Stomach smooth muscle (tissue), 2 donors: ENCODE results near the gene HCFC1.
"Not testable (repeated sequence)": the region's sequence is repeated elsewhere in the genome, so short reads cannot be mapped to it uniquely, and the experiment has no call there.

Experiments
- H3K27ac ChIP-seq: one replicate; pipeline ENCODE4 v1.7.0; 2013; ENCODE audit warnings: mild to moderate bottlenecking, low read length, inconsistent platforms
- H3K27me3 ChIP-seq, 2 donors: one replicate each; pipeline ENCODE4 v1.7.0; 2013; ENCODE audit warnings: low read length in 2 of 2; ENCODE audit not compliant: insufficient read depth in 2 of 2, control insufficient read depth in 1 of 2
- H3K36me3 ChIP-seq, 2 donors: one replicate each; pipeline ENCODE4 v1.7.0; 2013; ENCODE audit warnings: low read length in 2 of 2; ENCODE audit not compliant: control insufficient read depth in 2 of 2, insufficient read depth in 2 of 2
- H3K4me1 ChIP-seq: one replicate; pipeline ENCODE4 v1.7.0; 2013; ENCODE audit warnings: low read length; ENCODE audit not compliant: control insufficient read depth, insufficient read depth
- H3K4me3 ChIP-seq, 2 donors: one replicate each; pipeline ENCODE4 v1.7.0; 2013; ENCODE audit warnings: low read length in 2 of 2
- H3K9ac ChIP-seq, 2 donors: one replicate each; pipeline ENCODE4 v1.7.0; 2013; ENCODE audit warnings: low read length in 2 of 2, mild to moderate bottlenecking in 1 of 2
- H3K9me3 ChIP-seq, 2 donors: one replicate each; pipeline ENCODE4 v1.7.0; 2013; ENCODE audit warnings: low read length in 2 of 2; ENCODE audit not compliant: control insufficient read depth in 2 of 2
- donor health status: healthy.
- donor health status: Pancreatic carcinoma.

The HCFC1 gene

DNA sequence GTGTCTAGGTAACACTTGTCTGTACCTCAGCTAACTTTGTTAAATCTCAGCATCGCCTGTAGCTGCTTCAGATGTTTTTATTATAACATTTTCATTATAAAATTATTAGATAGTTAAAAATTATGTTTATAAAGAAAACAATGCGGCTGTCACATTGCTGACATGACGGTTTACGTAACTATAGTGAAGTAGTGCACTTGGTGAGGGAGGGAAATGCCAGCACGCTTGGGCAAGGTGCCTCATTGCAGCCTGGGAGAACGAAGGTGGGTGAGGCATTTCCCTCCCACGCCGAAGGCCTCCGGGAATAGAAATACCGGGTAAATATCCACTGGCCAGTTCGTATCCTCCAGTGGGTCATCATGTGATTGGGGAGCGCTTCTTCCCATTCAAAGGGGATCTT lies 16.9 kb upstream of the HCFC1 start:
- Histone ChIP-seq H3K4me1 (peaks cover 5% of the 10 kb centered on the region), H3K27ac (no peak overlapping the region), H3K9me3 (no peaks in the 10 kb centered on the region), H3K36me3 (no peaks in the 10 kb centered on the region), H3K9ac (no peak overlapping the region), H3K27me3 (peaks cover 0 to 8% of the 10 kb centered on the region in 2 donors), H3K4me3 (no peak overlapping the region)

DNA sequence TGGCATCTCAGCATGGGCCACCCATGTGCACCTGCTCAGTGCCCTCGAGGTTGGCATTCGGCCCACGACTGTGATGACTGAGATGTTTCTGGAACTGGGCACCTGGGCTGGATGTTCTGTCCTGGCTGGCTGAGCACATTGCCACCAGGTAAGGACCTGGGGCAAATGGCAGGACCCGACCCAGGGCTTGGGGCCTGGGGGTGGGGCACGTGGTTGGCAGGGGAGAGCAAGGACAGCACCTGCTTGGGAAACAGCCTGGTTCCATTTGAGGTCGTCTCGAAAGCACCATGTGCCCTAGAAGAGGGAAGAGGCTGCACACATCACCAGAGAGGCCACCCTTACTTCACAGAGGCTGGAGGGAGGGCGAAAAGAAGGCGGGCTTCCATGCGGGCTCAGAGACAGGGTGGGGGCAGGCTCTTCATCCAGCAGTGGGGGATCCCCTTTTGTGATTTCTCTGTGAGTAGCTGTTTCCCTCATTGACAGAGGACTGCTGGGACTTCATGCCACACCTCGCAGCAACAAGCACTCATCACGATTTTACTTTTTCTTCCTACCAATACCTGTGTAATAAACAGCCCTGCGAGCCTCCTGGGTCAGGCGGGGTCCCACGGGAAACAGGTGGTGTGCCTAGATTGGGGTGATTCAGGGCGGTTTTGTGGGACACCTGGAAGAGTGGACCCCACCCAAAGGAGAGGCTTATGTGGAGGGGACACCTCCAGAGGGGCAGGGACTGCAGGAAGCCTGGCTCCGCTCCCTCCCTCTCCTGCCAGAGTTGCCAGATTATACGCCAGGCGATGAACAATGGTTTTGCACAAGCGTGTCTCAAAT lies 12.9 kb upstream of the HCFC1 start:
- H3K27ac ChIP-seq: no peak overlapping the region
- peak overlapping the region in 1 of 2 donors; percentile 45 for H3K9ac ChIP-seq
- no peaks in the 10 kb centered on the region for H3K9me3 ChIP-seq
- peaks cover 5% of the 10 kb centered on the region for H3K4me1 ChIP-seq
- H3K4me3 ChIP-seq: no peak overlapping the region
- peaks cover 0 to 6% of the 10 kb centered on the region in 2 donors for H3K27me3 ChIP-seq
- H3K36me3 ChIP-seq: no peaks in the 10 kb centered on the region

DNA sequence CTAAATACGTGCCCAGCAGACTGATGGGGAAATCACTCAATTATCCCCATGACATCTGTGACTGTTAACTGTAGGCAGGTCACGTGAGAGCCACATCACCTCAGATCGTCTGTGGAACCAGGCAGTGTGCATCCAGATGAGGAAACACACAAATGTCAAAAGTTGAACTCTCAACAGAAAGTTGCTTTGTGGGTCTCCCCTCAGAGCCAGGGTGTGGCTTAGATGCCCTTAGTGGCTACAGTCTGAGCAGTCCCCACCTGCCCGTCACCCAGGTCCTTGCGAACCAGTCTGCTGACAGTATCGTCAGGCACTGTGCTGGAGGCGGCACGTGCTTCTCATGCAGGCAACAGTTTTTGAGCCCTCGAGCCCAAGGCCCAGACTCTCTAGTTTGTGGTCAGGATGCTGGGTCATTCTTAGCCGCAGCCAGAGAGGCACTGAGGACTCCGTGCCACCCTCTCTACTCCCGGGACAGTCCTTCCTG lies 11.7 kb upstream of the HCFC1 start:
- Histone ChIP-seq H3K27me3 (peaks cover 0 to 6% of the 10 kb centered on the region in 2 donors), H3K4me3 (no peak overlapping the region), H3K9me3 (no peaks in the 10 kb centered on the region), H3K9ac (no peak overlapping the region), H3K27ac (no peak overlapping the region), H3K36me3 (no peaks in the 10 kb centered on the region), H3K4me1 (peaks cover 5% of the 10 kb centered on the region)

DNA sequence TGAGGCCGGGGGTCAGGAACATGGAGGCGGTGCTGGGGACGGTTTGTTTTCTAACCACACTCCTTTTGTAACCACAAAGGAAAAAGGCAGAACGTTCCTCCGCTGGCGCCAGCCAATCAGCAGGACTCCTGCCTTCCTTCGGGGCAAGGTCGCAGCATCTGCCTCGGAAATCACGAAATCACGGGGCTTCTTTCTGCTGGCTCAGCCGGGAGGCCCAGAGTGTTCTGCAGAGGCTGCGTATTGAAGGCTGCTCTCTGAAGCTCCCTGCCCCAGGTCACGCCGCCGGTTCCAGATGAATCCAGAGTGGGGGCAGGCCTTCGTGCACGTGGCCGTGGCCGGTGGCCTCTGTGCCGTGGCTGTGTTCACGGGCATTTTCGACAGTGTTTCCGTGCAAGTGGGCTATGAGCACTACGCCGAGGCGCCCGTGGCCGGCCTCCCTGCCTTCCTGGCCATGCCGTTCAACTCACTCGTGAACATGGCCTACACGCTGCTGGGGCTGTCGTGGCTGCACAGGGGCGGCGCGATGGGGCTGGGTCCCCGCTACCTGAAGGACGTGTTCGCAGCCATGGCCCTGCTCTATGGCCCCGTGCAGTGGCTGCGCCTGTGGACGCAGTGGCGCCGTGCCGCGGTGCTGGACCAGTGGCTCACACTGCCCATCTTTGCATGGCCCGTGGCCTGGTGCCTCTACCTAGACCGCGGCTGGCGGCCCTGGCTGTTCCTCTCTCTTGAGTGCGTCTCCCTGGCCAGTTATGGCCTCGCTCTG lies 10.3 kb upstream of the HCFC1 start:
- Histone ChIP-seq H3K36me3 (no peaks in the 10 kb centered on the region), H3K4me3 (no peak overlapping the region), H3K4me1 (peaks cover 5% of the 10 kb centered on the region), H3K27ac (no peak overlapping the region), H3K9me3 (no peaks in the 10 kb centered on the region), H3K9ac (no peak overlapping the region), H3K27me3 (peaks cover 0 to 6% of the 10 kb centered on the region in 2 donors)

DNA sequence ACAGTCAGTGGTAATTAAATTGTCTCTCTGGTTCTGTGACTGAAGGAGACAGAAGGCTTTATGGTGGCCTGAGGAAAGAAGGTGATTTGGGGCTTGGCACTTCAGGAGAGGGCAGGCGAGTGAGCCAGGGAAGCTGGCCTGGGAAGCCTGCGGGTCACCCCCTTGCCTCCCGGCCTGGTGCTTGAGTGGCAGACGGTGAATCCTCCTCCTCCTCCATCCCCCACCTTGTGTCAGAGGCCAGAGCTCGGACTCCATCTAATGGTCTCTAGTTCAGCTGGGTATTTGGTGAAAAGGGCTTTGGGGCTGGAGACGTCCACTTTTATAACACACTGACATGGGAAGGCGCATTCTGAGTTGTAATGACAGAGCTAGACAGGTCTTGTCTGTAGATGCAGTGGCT lies 9.6 kb upstream of the HCFC1 start:
- Histone ChIP-seq H3K27ac (no peak overlapping the region), H3K27me3 (peaks cover 0 to 6% of the 10 kb centered on the region in 2 donors), H3K9me3 (no peaks in the 10 kb centered on the region), H3K4me1 (peaks cover 5% of the 10 kb centered on the region), H3K36me3 (no peaks in the 10 kb centered on the region), H3K9ac (no peak overlapping the region), H3K4me3 (no peak overlapping the region)

DNA sequence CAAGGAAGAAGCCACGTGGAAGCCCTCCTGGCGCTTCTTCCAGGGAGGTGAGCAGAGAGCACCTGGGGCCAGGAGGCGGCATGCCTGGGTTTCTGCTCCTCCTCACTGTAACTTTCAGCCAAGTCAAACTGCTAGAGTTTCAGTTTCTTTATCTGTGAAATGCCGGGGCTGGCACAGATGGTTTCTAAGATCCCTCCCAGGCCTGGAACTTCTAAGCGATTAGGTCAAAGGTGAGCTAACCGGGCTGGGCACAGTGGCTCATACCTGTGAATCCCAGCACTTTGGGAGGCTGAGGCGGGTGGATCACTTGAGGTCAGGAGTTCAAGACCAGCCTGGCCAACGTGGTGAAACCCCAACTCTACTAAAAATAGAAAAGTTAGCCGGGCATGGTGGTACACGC lies 8.8 kb upstream of the HCFC1 start:
- H3K4me1 ChIP-seq, H3K4me3 ChIP-seq, H3K27ac ChIP-seq, H3K9ac ChIP-seq, H3K9me3 ChIP-seq, H3K27me3 ChIP-seq, H3K36me3 ChIP-seq: not testable (repeated sequence)

DNA sequence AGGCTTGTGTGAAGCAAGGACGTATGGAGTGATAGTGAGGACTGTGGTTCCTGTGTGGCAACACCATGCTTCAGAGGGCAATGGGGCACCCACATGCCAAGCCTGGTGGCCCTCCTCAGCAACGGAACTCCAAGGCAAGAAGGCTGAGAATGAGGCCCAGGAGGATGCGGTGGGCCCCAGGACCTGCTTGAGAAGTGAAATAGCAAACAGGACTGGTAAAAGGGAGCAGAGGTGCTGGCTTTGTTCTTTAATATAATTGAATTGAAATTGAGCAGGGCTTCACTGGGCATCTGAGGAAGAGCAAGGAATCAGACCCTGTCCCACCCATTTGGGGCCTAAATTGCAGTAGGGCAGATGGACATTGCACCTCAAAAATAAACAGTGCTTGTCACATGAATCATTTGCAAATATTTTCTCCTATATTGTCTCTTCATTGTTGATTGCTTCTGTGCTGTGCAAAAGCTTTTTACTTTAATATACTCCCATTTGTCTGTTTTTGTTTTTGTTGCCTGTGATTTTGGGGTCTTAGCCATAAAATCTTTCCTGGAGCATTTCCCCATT lies 3.2 kb upstream of the HCFC1 start:
- Histone ChIP-seq H3K27ac (peak overlapping the region; percentile 80), H3K4me3 (no peak overlapping the region), H3K36me3 (no peaks in the 10 kb centered on the region), H3K27me3 (peaks cover 0 to 3% of the 10 kb centered on the region in 2 donors), H3K4me1 (peaks cover 18% of the 10 kb centered on the region), H3K9me3 (no peaks in the 10 kb centered on the region), H3K9ac (no peak overlapping the region)

DNA sequence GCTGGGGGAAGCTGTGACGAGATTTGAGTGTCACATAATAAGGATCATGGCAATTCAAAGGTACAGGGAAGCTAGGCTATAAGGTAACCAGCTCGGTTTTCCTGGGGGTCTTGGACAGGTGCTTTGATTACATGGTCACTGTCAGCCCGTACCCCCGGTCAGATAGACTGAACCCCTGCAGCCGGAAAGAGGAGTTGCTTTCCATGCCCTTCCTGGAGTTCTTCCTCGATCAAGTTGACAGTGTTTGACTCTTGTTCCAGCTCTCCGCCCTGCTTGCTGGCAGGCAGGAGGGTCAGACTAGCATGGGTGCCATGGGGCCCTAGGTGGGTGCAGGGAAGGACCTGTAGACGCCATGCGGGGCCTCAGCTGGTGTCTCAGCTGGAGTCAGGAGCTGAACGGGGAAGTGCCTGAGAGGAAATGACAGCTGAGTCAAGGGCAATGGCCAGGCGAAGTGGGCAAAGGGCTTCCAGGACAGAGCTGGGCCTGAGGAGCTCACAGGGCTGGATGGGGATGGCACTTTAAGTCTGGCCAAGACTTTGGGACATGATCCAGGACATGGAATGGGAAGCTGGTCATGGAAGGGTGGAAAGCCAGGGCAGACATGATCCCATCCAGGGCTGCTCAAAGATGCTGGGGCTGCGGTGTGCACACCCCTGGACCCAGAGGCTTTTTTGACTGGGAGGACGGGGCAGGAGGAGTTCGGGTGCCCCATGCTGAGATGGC lies 2.5 kb upstream of the HCFC1 start:
- H3K4me1 ChIP-seq: peaks cover 23% of the 10 kb centered on the region
- H3K9ac ChIP-seq: peak overlapping the region; percentile 60 to 76
- no peaks in the 10 kb centered on the region for H3K9me3 ChIP-seq
- H3K36me3 ChIP-seq: no peaks in the 10 kb centered on the region
- H3K27ac ChIP-seq: peak overlapping the region; percentile 80
- peak overlapping the region in 1 of 2 donors; percentile 96 for H3K4me3 ChIP-seq
- peaks cover 0 to 3% of the 10 kb centered on the region in 2 donors for H3K27me3 ChIP-seq

DNA sequence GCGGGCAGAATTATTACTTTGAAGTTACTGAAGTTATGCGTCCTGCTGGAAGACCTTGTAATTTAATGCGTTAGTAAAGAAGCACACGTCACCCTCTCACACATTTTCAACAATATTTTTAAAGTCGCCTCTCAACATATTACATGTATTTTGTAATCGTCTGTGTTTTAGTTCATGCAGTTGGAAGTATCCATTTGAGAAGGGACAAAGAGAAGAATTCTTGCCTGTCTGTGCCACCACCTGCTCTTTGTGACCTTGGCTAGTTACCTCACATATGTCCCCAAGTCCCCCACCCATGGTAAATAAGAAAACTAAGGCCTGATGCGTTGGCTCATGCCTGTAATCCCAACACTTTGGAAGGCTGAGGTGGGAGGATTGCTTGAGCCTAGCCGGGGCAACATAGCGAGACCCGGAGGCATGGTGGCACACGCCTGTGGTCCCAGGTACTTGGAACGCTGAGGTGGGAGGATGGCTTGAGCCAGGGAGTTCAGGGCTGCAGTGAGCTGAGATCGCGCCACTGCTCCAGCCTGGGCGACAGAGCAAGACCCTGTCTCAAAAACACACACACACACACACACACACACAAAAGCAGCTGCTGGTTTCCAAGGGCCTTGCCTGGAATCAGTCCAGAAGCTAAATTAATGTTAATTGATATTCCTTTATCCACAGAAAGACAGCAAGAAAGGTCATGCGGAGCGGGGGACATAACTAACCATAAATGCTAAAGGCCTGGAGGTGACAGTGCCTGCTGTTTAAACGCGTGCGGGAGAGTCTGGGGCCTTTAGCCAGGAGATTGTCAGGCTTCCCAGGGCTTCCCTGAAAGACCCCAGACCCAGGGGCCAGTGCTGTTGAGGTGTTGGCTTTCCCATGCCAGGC lies 1.7 kb upstream of the HCFC1 start:
- peak overlapping the region; percentile 60 to 76 for H3K9ac ChIP-seq
- H3K36me3 ChIP-seq: no peaks in the 10 kb centered on the region
- no peaks in the 10 kb centered on the region for H3K9me3 ChIP-seq
- peak overlapping the region; percentile 80 for H3K27ac ChIP-seq
- peaks cover 30% of the 10 kb centered on the region for H3K4me1 ChIP-seq
- peaks cover 0 to 3% of the 10 kb centered on the region in 2 donors for H3K27me3 ChIP-seq
- H3K4me3 ChIP-seq: peak overlapping the region; percentile 16 to 96
